GM12878 (cell line): ENCODE measurements around the gene PRR5L. TPM values are rescaled to one million over a fixed set of nuclear protein-coding genes. Genes with fewer than 3 reads are reported as not detected.

ENCODE experiments used
- ATAC-seq: fragments of 200-7000 bp; cut with Tn5 transposase; 3 replicates; pipeline ENCODE4 v1.9.1; 2020; ENCODE audit warnings: mild to moderate bottlenecking, moderate library complexity
- BruUV-seq: library from RNA; stranded (reverse); fragments of 400-500 nt; replicated peaks from 2 replicates; lab custom pipeline; 2021; lab: Mats Ljungman, UMichigan
- CTCF ChIA-PET: fragments of 300-600 bp; sonication (Branson Sonifier 250); formaldehyde crosslinking; extraction: SDS; loops from one replicate; lab custom pipeline; 2021; ENCODE audit warnings: inconsistent platforms; lab: Yijun Ruan, JAX
- POLR2A ChIA-PET: fragments of 350-600 bp; formaldehyde crosslinking; extraction: SDS; loops from one replicate; lab custom pipeline; 2021; ENCODE audit warnings: inconsistent platforms; lab: Charles Lee
- RAD21 ChIA-PET: fragments of 300-600 bp; sonication (Branson Sonifier 250); formaldehyde crosslinking; loops from one replicate; lab custom pipeline; 2023; ENCODE audit warnings: antibody characterized with exemption; ENCODE audit not compliant: unreplicated experiment; lab: Charles Lee
- SMC1A ChIA-PET: fragments of 300-600 bp; sonication (Branson Sonifier 250); formaldehyde crosslinking; loops from one replicate; lab custom pipeline; 2023; ENCODE audit not compliant: unreplicated experiment, uncharacterized antibody; lab: Charles Lee
- DNase-seq: peaks from one replicate; pipeline ENCODE4 v3.0.0-alpha.2; 2011; ENCODE audit warnings: low read depth, low spot score
- FAIRE-seq: peaks from 3 replicates; lab custom pipeline; 2011; peaks lifted over from hg19 to GRCh38; lab: Jason Lieb, UNC
- H2AFZ ChIP-seq: 2 replicates; pipeline ENCODE4 v1.6.0; 2011; ENCODE audit warnings: low read depth, low read length, control low read depth; ENCODE audit not compliant: control insufficient read depth
- H3K27ac ChIP-seq: 2 replicates; pipeline ENCODE4 v1.5.1; 2011; ENCODE audit warnings: control low read depth; ENCODE audit not compliant: control insufficient read depth, insufficient read depth
- H3K27me3 ChIP-seq, 2 experiments: replicated peaks in 1 of 2; 2 replicates each; pipeline versions ENCODE4 v1.6.0 to v1.6.1; 2011; ENCODE audit warnings: low read length in 1 of 2; ENCODE audit not compliant: control insufficient read depth in 2 of 2, insufficient read depth in 2 of 2
- H3K36me3 ChIP-seq, 2 experiments: 2 replicates each; pipeline ENCODE4 v1.5.1; 2011; ENCODE audit warnings: low read length in 1 of 2; ENCODE audit not compliant: control insufficient read depth in 2 of 2, insufficient read depth in 2 of 2
- H3K4me1 ChIP-seq: 2 replicates; pipeline ENCODE4 v1.6.1; 2011; ENCODE audit warnings: mild to moderate bottlenecking, low read length, moderate library complexity, mixed read lengths; ENCODE audit not compliant: control insufficient read depth, insufficient read depth
- H3K4me2 ChIP-seq: 2 replicates; pipeline ENCODE4 v1.6.0; 2011; ENCODE audit warnings: control low read depth; ENCODE audit not compliant: control insufficient read depth, insufficient read depth
- H3K4me3 ChIP-seq: fragments of 200-600 bp; sonication (generic); 2 replicates; pipeline ENCODE4 v1.5.1; 2016
- H3K79me2 ChIP-seq: 2 replicates; pipeline ENCODE4 v1.6.0; 2011; ENCODE audit warnings: low read length; ENCODE audit not compliant: control insufficient read depth, insufficient read depth
- H3K9ac ChIP-seq: 2 replicates; pipeline ENCODE4 v1.8.0; 2011; ENCODE audit warnings: low read length, control low read depth, mixed read lengths; ENCODE audit not compliant: control insufficient read depth, insufficient read depth
- H3K9me3 ChIP-seq: replicated peaks from 3 replicates; pipeline ENCODE4 v1.5.1; 2011; ENCODE audit warnings: mild to moderate bottlenecking, low read length; ENCODE audit not compliant: control insufficient read depth, insufficient read depth
- H4K20me1 ChIP-seq: 2 replicates; pipeline ENCODE4 v1.6.0; 2011; ENCODE audit not compliant: control insufficient read depth, insufficient read depth
- BRCA1 ChIP-seq: IDR thresholded peaks from 2 replicates; pipeline ENCODE4 v1.6.1; 2011; ENCODE audit warnings: low read depth, low read length, improper control_type of control experiment
- CBX5 ChIP-seq: sonication (generic); IDR thresholded peaks from 2 replicates; pipeline ENCODE4 v1.6.1; 2016; ENCODE audit warnings: low read depth, moderate library complexity, mild to moderate bottlenecking, inconsistent platforms
- CEBPB ChIP-seq, 2 experiments: fragments of 150-350 bp in 1 of 2; IDR thresholded peaks; 2 replicates each; pipeline ENCODE4 v1.6.1; 2012 to 2014; ENCODE audit warnings: low read depth in 2 of 2, low read length in 2 of 2, borderline replicate concordance in 1 of 2, inconsistent platforms in 1 of 2
- CHD2 ChIP-seq: IDR thresholded peaks from 2 replicates; pipeline ENCODE4 v1.6.1; 2011; ENCODE audit warnings: low read depth, low read length, improper control_type of control experiment, borderline replicate concordance
- EP300 ChIP-seq, 2 experiments: fragments of 150-350 bp in 1 of 2; IDR thresholded peaks; 2 replicates each; pipeline ENCODE4 v1.6.1; 2011 to 2012; ENCODE audit warnings: low read depth in 2 of 2, low read length in 2 of 2, borderline replicate concordance in 1 of 2, improper control_type of control experiment in 1 of 2, inconsistent platforms in 1 of 2; ENCODE audit not compliant: control insufficient read depth in 1 of 2
- GABPA ChIP-seq: IDR thresholded peaks from 2 replicates; pipeline ENCODE4 v1.6.1; 2014; ENCODE audit warnings: antibody characterized with exemption, low read depth, mild to moderate bottlenecking, inconsistent platforms
- KAT2A ChIP-seq: conservative IDR thresholded peaks from 2 replicates; pipeline ENCODE4 v1.6.1; 2011; ENCODE audit warnings: low read depth, low read length; ENCODE audit not compliant: control insufficient read depth
- RAD21 ChIP-seq: IDR thresholded peaks from 2 replicates; pipeline ENCODE4 v1.6.1; 2011; ENCODE audit warnings: mild to moderate bottlenecking, low read depth, low read length, moderate library complexity; ENCODE audit not compliant: insufficient read depth
- RB1 ChIP-seq: fragments of 450-650 bp; formaldehyde crosslinking; IDR thresholded peaks from 2 replicates; pipeline ENCODE4 v1.6.1; 2017; ENCODE audit warnings: mild to moderate bottlenecking, borderline replicate concordance
- SREBF1 ChIP-seq: IDR thresholded peaks from 2 replicates; pipeline ENCODE4 v1.6.1; 2012; ENCODE audit warnings: mild to moderate bottlenecking, low read length
- TCF12 ChIP-seq: IDR thresholded peaks from 2 replicates; pipeline ENCODE4 v1.6.1; 2011; ENCODE audit warnings: low read depth, mild to moderate bottlenecking, low read length
- ZNF207 ChIP-seq: fragments of 450-650 bp; IDR thresholded peaks from 2 replicates; pipeline ENCODE4 v1.6.1; 2014; ENCODE audit warnings: antibody characterized with exemption, mild to moderate bottlenecking, borderline replicate concordance
- ZNF274 ChIP-seq: IDR thresholded peaks from one replicate; pipeline ENCODE4 v1.8.0; 2011; ENCODE audit not compliant: insufficient read length, insufficient read depth
- ZNF622 ChIP-seq: fragments of 450-650 bp; IDR thresholded peaks from 2 replicates; pipeline ENCODE4 v1.6.1; 2017; ENCODE audit warnings: mild to moderate bottlenecking, inconsistent platforms
- ZSCAN29 ChIP-seq: fragments of 450-650 bp; IDR thresholded peaks from 2 replicates; pipeline ENCODE4 v1.6.1; 2017; ENCODE audit warnings: mild to moderate bottlenecking, moderate library complexity
- ZZZ3 ChIP-seq: IDR thresholded peaks from 2 replicates; pipeline ENCODE4 v1.6.1; 2011; ENCODE audit warnings: low read depth; ENCODE audit not compliant: control insufficient read depth, insufficient read length
- WGBS: methylation state at CpG from one replicate; pipeline ENCODE4 v1.1.6; 2016; ENCODE audit warnings: low lambda C conversion rate; ENCODE audit not compliant: insufficient replicate concordance, insufficient coverage; ENCODE audit errors: missing lambda C conversion rate; 5-methylcytosine and 5-hydroxymethylcytosine counted together
- in situ Hi-C: fragments of 300-500 bp; cut with MboI; formaldehyde crosslinking; loops from 9 replicates; pipeline ENCODE4 v1.14.3; 2018; ENCODE audit warnings: mixed read lengths
- intact Hi-C: fragments of 100-400 bp; cut with micrococcal nuclease; formaldehyde crosslinking; loops from one replicate; pipeline ENCODE4 v1.14.2; 2022; ENCODE audit not compliant: unreplicated experiment
- polyA plus RNA-seq, 11 experiments: library from polyadenylated mRNA; depleted of rRNA in 4 of 11; unstranded in 6 of 11; stranded (reverse) in 5 of 11; fragments of >200 nt; fragmentation: Nextera tagmentation in 4 of 11; fragmentation: Illumina TruSeq in 1 of 11; extraction: Ambion mirVana in 4 of 11; extraction: Trizol in 1 of 11; gene quantifications; 1 replicate in 1 of 11; 2 replicates in 10 of 11; pipeline versions ENCODE4 v1.2.1 to v1.2.3, GENCODE V29; 2011 to 2016; ENCODE audit warnings: inconsistent platforms in 2 of 11, missing spikeins in 2 of 11, low read depth in 1 of 11
- total RNA-seq, 4 experiments: library from RNA; depleted of rRNA in 3 of 4; stranded (reverse); fragments of >200 nt in 3 of 4; fragmentation: Illumina TruSeq in 1 of 4; extraction: Trizol in 1 of 4; gene quantifications; 2 replicates each; pipeline versions ENCODE4 v1.2.1 to v1.2.3, GENCODE V29; 2013 to 2021
- TF ChIP-seq, protein P1 (sequence below): IDR thresholded peaks from 2 replicates; pipeline ENCODE4 v1.6.1; 2012; ENCODE audit warnings: mild to moderate bottlenecking, low read depth, low read length
- TF ChIP-seq, protein P2 (sequence below): IDR thresholded peaks from 2 replicates; pipeline ENCODE4 v1.6.1; 2012; ENCODE audit warnings: low read depth, low read length, improper control_type of control experiment
- TF ChIP-seq, protein P3 (sequence below): fragments of 450-650 bp; IDR thresholded peaks from 2 replicates; pipeline ENCODE4 v1.6.1; 2016; ENCODE audit warnings: mild to moderate bottlenecking

Gene PRR5L
- total and polyA plus RNA-seq, 10 of the 15 experiments (the other 5 are each of a cell fraction or from before 2014, with no cell fraction given), result 0.11 to 4.2 (median 0.67) TPM; not detected in 1

DNA sequence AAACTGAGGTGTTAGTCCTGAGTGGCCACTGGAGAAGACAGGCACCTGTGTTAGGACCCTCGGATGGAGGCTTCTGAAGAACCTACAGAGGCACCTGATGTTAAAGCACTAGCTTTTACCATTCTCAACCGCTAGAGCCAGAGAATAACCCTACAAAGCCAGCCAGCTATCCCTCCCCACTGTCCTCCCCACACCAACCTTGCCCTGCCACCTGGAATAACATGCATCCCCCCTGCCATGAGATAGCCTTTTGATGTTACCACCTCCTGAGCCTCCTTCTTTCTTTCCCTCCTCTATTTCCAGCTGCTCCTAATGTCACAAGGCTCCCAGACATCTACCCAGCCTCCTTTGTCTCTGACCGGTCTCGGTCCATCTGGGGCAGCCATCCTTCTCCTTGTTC, 35.0 kb upstream of the PRR5L start:
- Histone ChIP-seq H3K4me2 (no peak overlapping the region), H3K27me3 (no peaks in the 10 kb centered on the region; a peak in 1 of 4 replicates), H3K79me2 (no peaks in the 10 kb centered on the region), H3K36me3 (no peaks in the 10 kb centered on the region), H3K4me1 (no peaks in the 10 kb centered on the region), H4K20me1 (no peaks in the 10 kb centered on the region), H3K4me3 (no peak overlapping the region), H3K9ac (no peak overlapping the region), H3K27ac (no peak overlapping the region), H2AFZ (no peak overlapping the region), H3K9me3 (no peaks in the 10 kb centered on the region; the same call in 2 of the 3 replicates)
- intact Hi-C loops, result no loop called here
- POLR2A ChIA-PET, result no interaction called here
- TF ChIP-seq ZNF622, result no peak
- TF ChIP-seq CBX5, result no peak
- TF ChIP-seq RB1, result no peak
- no peak for TF ChIP-seq CEBPB (IDR thresholded peaks at IDR 0.05; ENCODE audit: borderline replicate concordance in 1 of 2, low read depth in 2 of 2, low read length in 2 of 2)
- TF ChIP-seq, protein P1, sequence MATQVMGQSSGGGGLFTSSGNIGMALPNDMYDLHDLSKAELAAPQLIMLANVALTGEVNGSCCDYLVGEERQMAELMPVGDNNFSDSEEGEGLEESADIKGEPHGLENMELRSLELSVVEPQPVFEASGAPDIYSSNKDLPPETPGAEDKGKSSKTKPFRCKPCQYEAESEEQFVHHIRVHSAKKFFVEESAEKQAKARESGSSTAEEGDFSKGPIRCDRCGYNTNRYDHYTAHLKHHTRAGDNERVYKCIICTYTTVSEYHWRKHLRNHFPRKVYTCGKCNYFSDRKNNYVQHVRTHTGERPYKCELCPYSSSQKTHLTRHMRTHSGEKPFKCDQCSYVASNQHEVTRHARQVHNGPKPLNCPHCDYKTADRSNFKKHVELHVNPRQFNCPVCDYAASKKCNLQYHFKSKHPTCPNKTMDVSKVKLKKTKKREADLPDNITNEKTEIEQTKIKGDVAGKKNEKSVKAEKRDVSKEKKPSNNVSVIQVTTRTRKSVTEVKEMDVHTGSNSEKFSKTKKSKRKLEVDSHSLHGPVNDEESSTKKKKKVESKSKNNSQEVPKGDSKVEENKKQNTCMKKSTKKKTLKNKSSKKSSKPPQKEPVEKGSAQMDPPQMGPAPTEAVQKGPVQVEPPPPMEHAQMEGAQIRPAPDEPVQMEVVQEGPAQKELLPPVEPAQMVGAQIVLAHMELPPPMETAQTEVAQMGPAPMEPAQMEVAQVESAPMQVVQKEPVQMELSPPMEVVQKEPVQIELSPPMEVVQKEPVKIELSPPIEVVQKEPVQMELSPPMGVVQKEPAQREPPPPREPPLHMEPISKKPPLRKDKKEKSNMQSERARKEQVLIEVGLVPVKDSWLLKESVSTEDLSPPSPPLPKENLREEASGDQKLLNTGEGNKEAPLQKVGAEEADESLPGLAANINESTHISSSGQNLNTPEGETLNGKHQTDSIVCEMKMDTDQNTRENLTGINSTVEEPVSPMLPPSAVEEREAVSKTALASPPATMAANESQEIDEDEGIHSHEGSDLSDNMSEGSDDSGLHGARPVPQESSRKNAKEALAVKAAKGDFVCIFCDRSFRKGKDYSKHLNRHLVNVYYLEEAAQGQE, result no peak
- TF ChIP-seq RAD21, result no peak
- TF ChIP-seq TCF12, result no peak
- no peak for TF ChIP-seq SREBF1
- TF ChIP-seq EP300 (IDR thresholded peaks at IDR 0.05; ENCODE audit: borderline replicate concordance in 1 of 2, control insufficient read depth in 1 of 2, low read depth in 2 of 2, low read length in 2 of 2), result no peak
- TF ChIP-seq ZZZ3, result no peak
- no peak for TF ChIP-seq CHD2
- no peak for TF ChIP-seq ZSCAN29
- no peak for TF ChIP-seq ZNF207
- TF ChIP-seq, protein P2, sequence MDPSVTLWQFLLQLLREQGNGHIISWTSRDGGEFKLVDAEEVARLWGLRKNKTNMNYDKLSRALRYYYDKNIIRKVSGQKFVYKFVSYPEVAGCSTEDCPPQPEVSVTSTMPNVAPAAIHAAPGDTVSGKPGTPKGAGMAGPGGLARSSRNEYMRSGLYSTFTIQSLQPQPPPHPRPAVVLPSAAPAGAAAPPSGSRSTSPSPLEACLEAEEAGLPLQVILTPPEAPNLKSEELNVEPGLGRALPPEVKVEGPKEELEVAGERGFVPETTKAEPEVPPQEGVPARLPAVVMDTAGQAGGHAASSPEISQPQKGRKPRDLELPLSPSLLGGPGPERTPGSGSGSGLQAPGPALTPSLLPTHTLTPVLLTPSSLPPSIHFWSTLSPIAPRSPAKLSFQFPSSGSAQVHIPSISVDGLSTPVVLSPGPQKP, result no peak
- TF ChIP-seq ZNF274, result no peak
- no peak for TF ChIP-seq BRCA1
- no peak for TF ChIP-seq GABPA
- no peak for TF ChIP-seq KAT2A
- TF ChIP-seq, protein P3, sequence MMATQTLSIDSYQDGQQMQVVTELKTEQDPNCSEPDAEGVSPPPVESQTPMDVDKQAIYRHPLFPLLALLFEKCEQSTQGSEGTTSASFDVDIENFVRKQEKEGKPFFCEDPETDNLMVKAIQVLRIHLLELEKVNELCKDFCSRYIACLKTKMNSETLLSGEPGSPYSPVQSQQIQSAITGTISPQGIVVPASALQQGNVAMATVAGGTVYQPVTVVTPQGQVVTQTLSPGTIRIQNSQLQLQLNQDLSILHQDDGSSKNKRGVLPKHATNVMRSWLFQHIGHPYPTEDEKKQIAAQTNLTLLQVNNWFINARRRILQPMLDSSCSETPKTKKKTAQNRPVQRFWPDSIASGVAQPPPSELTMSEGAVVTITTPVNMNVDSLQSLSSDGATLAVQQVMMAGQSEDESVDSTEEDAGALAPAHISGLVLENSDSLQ, result no peak
- in situ Hi-C loops, result no loop called here
- WGBS, result 34% methylated on average over 4 of the region's 4 CpGs
- RAD21 ChIA-PET, result interaction anchor here (0.9 to 1.5 kb wide), 2 partner anchors 66 to 439 kb away, joined by 3 to 4 read pairs; no protein-coding TSS in a partner anchor
- DNase-seq (no peak), FAIRE-seq (no peak), ATAC-seq (no peak)
- SMC1A ChIA-PET, result interaction anchor here (0.8 to 1.8 kb wide), 3 partner anchors 22 to 646 kb away, joined by 3 to 4 read pairs (median 4); no protein-coding TSS in a partner anchor
- no TSS peak for BruUV-seq
- CTCF ChIA-PET, result interaction anchor here (0.6 to 4.1 kb wide), 6 partner anchors 9 to 773 kb away, joined by 3 to 18 read pairs (median 3); no protein-coding TSS in a partner anchor
